K562 (cell line): ENCODE data around the gene DNASE2. TPM values are rescaled to one million over a fixed set of nuclear protein-coding genes. Genes with fewer than 3 reads are reported as not detected.

ENCODE experiments used
- ATF7 ChIP-seq: fragments of 450-650 bp; IDR thresholded peaks from 2 replicates; pipeline ENCODE4 v1.7.1; 2014; ENCODE audit warnings: mild to moderate bottlenecking, moderate library complexity
- BACH1 ChIP-seq: fragments of 200-800 bp; sonication (Bioruptor generic); IDR thresholded peaks from 2 replicates; pipeline ENCODE4 v1.6.1; 2016; ENCODE audit warnings: missing genetic modification characterization, missing compliant biosample characterization
- CEBPZ ChIP-seq: fragments of 150-350 bp; IDR thresholded peaks from 2 replicates; pipeline ENCODE4 v1.6.1; 2014; ENCODE audit warnings: low read depth, mild to moderate bottlenecking, low read length, borderline replicate concordance
- CHD2 ChIP-seq: IDR thresholded peaks from 2 replicates; pipeline ENCODE4 v1.6.1; 2011; ENCODE audit warnings: low read depth, low read length
- HDAC6 ChIP-seq: IDR thresholded peaks from 2 replicates; pipeline ENCODE4 v1.6.1; 2012; ENCODE audit warnings: low read depth, mild to moderate bottlenecking, control low read depth, inconsistent platforms, low read length, moderate library complexity
- HIVEP1 ChIP-seq: fragments of 250-450 bp; sonication (Bioruptor Pico); IDR thresholded peaks from 2 replicates; pipeline ENCODE4 v1.4.0; 2020; ENCODE audit warnings: mild to moderate bottlenecking
- HNRNPL ChIP-seq: fragments of 200-400 bp; formaldehyde crosslinking; IDR thresholded peaks from 2 replicates; pipeline ENCODE4 v1.6.1; 2017; ENCODE audit warnings: low read depth, mild to moderate bottlenecking, low read length
- JUND ChIP-seq, 2 experiments: IDR thresholded peaks; 2 replicates in 1 of 2; 3 replicates in 1 of 2; pipeline ENCODE4 v1.6.1; 2011; ENCODE audit warnings: borderline replicate concordance in 2 of 2, low read depth in 2 of 2, low read length in 2 of 2, improper control_type of control experiment in 1 of 2, missing biosample characterization in 1 of 2, missing genetic modification characterization in 1 of 2, missing genetic modification reagents in 1 of 2
- NCOA1 ChIP-seq: fragments of 450-650 bp; IDR thresholded peaks from 2 replicates; pipeline ENCODE4 v1.6.1; 2016; ENCODE audit warnings: low read depth
- RBM14 ChIP-seq: fragments of 200-400 bp; formaldehyde crosslinking; IDR thresholded peaks from 2 replicates; pipeline ENCODE4 v1.6.1; 2018; ENCODE audit warnings: low read depth, mild to moderate bottlenecking, low read length, moderate library complexity, borderline replicate concordance; ENCODE audit not compliant: insufficient read depth
- RUNX1 ChIP-seq: sonication (generic); IDR thresholded peaks from 2 replicates; pipeline ENCODE4 v1.6.1; 2016; ENCODE audit warnings: antibody characterized with exemption, low read depth
- SAFB ChIP-seq: fragments of 200-400 bp; formaldehyde crosslinking; IDR thresholded peaks from 2 replicates; pipeline ENCODE4 v1.6.1; 2017; ENCODE audit warnings: low read depth, low read length, borderline replicate concordance
- SRSF3 ChIP-seq: fragments of 200-400 bp; formaldehyde crosslinking; IDR thresholded peaks from 2 replicates; pipeline ENCODE4 v1.6.1; 2016; ENCODE audit warnings: mild to moderate bottlenecking, low read length, moderate library complexity; ENCODE audit not compliant: insufficient read depth
- STAG1 ChIP-seq: sonication (generic); formaldehyde crosslinking; IDR thresholded peaks from 2 replicates; pipeline ENCODE4 v1.5.0; 2020; ENCODE audit warnings: missing genetic modification reagents, borderline replicate concordance
- VEZF1 ChIP-seq: fragments of 200-800 bp; sonication (Bioruptor generic); IDR thresholded peaks from 2 replicates; pipeline ENCODE4 v1.6.1; 2017; ENCODE audit warnings: missing genetic modification characterization, missing compliant biosample characterization
- ZNF79 ChIP-seq: fragments of 250-450 bp; sonication (Bioruptor Pico); IDR thresholded peaks from 2 replicates; pipeline ENCODE4 v1.4.0; 2020; ENCODE audit warnings: low read depth, mild to moderate bottlenecking, moderate library complexity
- polyA plus RNA-seq, 8 experiments: library from polyadenylated mRNA; depleted of rRNA in 4 of 8; stranded (reverse) in 5 of 8; unstranded in 3 of 8; fragments of >200 nt; fragmentation: Nextera tagmentation in 2 of 8; fragmentation: Illumina TruSeq in 1 of 8; extraction: Ambion mirVana in 2 of 8; extraction: Trizol in 1 of 8; gene quantifications; 2 replicates each; pipeline versions ENCODE4 v1.2.1 to v1.2.3, GENCODE V29; 2011 to 2014; ENCODE audit warnings: inconsistent platforms in 1 of 8, missing spikeins in 1 of 8
- total RNA-seq, 7 experiments: library from RNA; depleted of rRNA in 6 of 7; stranded (reverse); fragments of >200 nt in 6 of 7; fragmentation: Illumina TruSeq in 2 of 7; extraction: Trizol in 2 of 7; gene quantifications; 2 replicates each; pipeline versions ENCODE4 v1.2.1 to v1.2.3, GENCODE V29; 2011 to 2021; ENCODE audit warnings: low replicate concordance in 1 of 7
- TF ChIP-seq, protein P1 (sequence below): fragments of 250-450 bp; sonication (Bioruptor Pico); IDR thresholded peaks from 2 replicates; pipeline ENCODE4 v1.4.0; 2020; ENCODE audit warnings: mild to moderate bottlenecking, moderate library complexity, borderline replicate concordance

DNASE2 gene
- total and polyA plus RNA-seq, 9 of the 15 experiments (the other 6 are each of a cell fraction or from before 2014, with no cell fraction given), result 4.4 to 27.0 (median 20.2) TPM

GRCh38 chr19:12872941-12873890 is 8.0 kb downstream of the DNASE2 start (continued):
- no peak for TF ChIP-seq JUND (IDR thresholded peaks at IDR 0.05; ENCODE audit: borderline replicate concordance, low read depth, low read length)
- TF ChIP-seq JUND (tag; IDR thresholded peaks at IDR 0.05; ENCODE audit: borderline replicate concordance, low read depth, low read length), result no peak
- TF ChIP-seq ZNF79 (CRISPR knock-in tag), result no peak
- TF ChIP-seq, protein P1, sequence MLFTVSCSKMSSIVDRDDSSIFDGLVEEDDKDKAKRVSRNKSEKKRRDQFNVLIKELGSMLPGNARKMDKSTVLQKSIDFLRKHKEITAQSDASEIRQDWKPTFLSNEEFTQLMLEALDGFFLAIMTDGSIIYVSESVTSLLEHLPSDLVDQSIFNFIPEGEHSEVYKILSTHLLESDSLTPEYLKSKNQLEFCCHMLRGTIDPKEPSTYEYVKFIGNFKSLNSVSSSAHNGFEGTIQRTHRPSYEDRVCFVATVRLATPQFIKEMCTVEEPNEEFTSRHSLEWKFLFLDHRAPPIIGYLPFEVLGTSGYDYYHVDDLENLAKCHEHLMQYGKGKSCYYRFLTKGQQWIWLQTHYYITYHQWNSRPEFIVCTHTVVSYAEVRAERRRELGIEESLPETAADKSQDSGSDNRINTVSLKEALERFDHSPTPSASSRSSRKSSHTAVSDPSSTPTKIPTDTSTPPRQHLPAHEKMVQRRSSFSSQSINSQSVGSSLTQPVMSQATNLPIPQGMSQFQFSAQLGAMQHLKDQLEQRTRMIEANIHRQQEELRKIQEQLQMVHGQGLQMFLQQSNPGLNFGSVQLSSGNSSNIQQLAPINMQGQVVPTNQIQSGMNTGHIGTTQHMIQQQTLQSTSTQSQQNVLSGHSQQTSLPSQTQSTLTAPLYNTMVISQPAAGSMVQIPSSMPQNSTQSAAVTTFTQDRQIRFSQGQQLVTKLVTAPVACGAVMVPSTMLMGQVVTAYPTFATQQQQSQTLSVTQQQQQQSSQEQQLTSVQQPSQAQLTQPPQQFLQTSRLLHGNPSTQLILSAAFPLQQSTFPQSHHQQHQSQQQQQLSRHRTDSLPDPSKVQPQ, result no peak
- no peak for TF ChIP-seq SRSF3
- no peak for TF ChIP-seq VEZF1 (CRISPR knock-in tag)
- TF ChIP-seq RBM14, result 0 out of 2 replicates have a peak, but pooled peaks have one; percentile 56
- no peak for TF ChIP-seq STAG1 (CRISPR knock-in tag)
- no peak for TF ChIP-seq ATF7
- no peak for TF ChIP-seq CEBPZ
- TF ChIP-seq HDAC6, result no peak
- TF ChIP-seq NCOA1, result no peak
- TF ChIP-seq BACH1 (tag), result no peak
- TF ChIP-seq HIVEP1 (CRISPR knock-in tag), result no peak
- TF ChIP-seq RUNX1, result no peak
- no peak for TF ChIP-seq SAFB
- TF ChIP-seq HNRNPL, result no peak
- TF ChIP-seq CHD2, result no peak
